Measurements from ENCODE around the gene CTSZ. TPM values are rescaled to one million over a fixed set of nuclear protein-coding genes. Genes with fewer than 3 reads are reported as not detected.

CTSZ gene
- total and polyA plus RNA-seq, 2 of the 8 experiments (the other 6 are each of a cell fraction or from before 2014, with no cell fraction given): 32.8 to 34.0 TPM

DNA sequence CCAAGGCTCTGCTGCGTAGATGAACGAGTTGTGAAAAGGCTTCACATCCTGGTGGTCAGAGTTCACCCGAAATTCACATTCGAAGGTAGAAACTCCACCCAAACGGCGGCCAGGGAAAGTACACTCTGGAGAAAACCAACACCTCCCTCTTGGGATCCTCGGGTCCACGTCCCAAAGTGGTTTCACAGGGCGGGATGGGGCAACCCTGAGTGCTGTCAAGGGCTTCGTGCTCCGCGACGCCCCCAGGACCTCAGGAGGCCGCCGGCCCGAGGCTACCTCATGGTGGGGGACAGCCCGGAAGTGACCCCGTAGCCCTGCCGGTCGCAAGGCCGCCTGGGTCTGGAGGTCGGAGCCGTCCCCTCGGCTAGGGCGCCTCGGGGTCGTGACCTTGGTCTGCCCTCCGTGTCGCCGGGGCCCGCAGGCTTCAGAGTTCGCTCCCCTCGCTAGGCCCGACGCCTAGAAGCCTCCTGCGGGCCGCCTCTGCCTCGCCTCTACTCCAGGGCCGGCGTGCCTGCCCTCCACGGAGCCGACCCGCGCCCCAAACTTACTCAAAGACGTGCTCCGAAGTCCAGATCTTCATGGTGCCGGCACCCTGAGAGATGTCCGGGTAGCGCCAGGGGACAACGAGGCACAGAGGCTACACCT lies 35.2 kb upstream of the CTSZ start, which contains the start of gene PRELID3B:
Gene PRELID3B (minus strand): TSS at position 636 of the 645 bp plus-strand sequence. CDS start 56 bp downstream, at position 580.
- no peak within 1 kb of the TSS for H3K23ac ChIP-seq (ENCODE audit: insufficient read length)
- peak within 1 kb of the TSS; percentile 74; the same call in 1 of the 2 replicates for H2BK5ac ChIP-seq (ENCODE audit: low read depth, low read length)
- H3K56ac ChIP-seq (replicated peaks; ENCODE audit: insufficient read length, low read depth, low read length): no peak within 1 kb of the TSS
- H4K8ac ChIP-seq (ENCODE audit: extremely low read depth, insufficient read depth, low read length): peak within 1 kb of the TSS; percentile 90; the same call in 1 of the 2 replicates
- peak within 1 kb of the TSS; percentile 78; the same call in 1 of the 2 replicates for H2AFZ ChIP-seq (ENCODE audit: low read length)
- no peak within 1 kb of the TSS for H3K14ac ChIP-seq (ENCODE audit: insufficient read length)
- ChIA-PET POLR2A (ENCODE audit: partially characterized antibody) (interaction anchor here (2.1 to 2.4 kb wide), 2 partner anchors 9 to 10 kb away, joined by 5 to 9 read pairs; partner anchors contain the start of gene ATP5F1E), CTCF (ENCODE audit: partially characterized antibody) (no interaction called here)
- H2BK15ac ChIP-seq (ENCODE audit: low read length): 0 out of 2 replicates have a peak within 1 kb of the TSS, but pooled peaks have one; percentile 12
- peak within 1 kb of the TSS in 3 of 4 experiments; percentile 4 to 34 (median 17); a peak in 1 of 7 replicates for H3K9ac ChIP-seq (replicated peaks in 1 of 4; ENCODE audit: extremely low read depth in 1 of 4, low read depth in 3 of 4, low read length in 3 of 4)
- H3K9me3 ChIP-seq (ENCODE audit: insufficient read depth in 2 of 2, low read depth in 1 of 2, low read length in 1 of 2): no peaks in the 10 kb centered on the region; a peak in 1 of 4 replicates
- peaks cover 0 to 4% (median 0%) of the 10 kb centered on the region in 4 experiments; a peak in 1 of 7 replicates for H3K4me1 ChIP-seq (replicated peaks in 1 of 4; ENCODE audit: control insufficient read depth in 3 of 4, insufficient read depth in 4 of 4, low read length in 3 of 4)
- H2BK120ac ChIP-seq (replicated peaks; ENCODE audit: low read depth, low read length): no peak within 1 kb of the TSS
- peak within 1 kb of the TSS; percentile 33 to 69 (median 48) for H3K4me3 ChIP-seq (ENCODE audit: extremely low read depth in 1 of 4, insufficient read depth in 2 of 4, low read depth in 3 of 4, low read length in 4 of 4)
- H3K27ac ChIP-seq (ENCODE audit: low read depth, low read length): no peak within 1 kb of the TSS
- no peak for DNase-seq (ENCODE audit: low read depth in 1 of 2, low spot score in 2 of 2)
- no peak within 1 kb of the TSS; the same call in 1 of the 2 replicates for H2BK12ac ChIP-seq (ENCODE audit: low read depth, low read length)
- TF ChIP-seq PHF8 (conservative IDR thresholded peaks at IDR 0.05; ENCODE audit: low read depth, low read length) (peak; percentile 54), KDM4A (IDR thresholded peaks at IDR 0.05; ENCODE audit: low read depth, low read length, severe bottlenecking) (peak; percentile 69), YY1 (IDR thresholded peaks at IDR 0.05; ENCODE audit: low read depth, low read length) (0 out of 2 replicates have a peak, but pooled peaks have one; percentile 3), POU5F1 (IDR thresholded peaks at IDR 0.05; ENCODE audit: low read depth, low read length) (no peak), SRF (IDR thresholded peaks at IDR 0.05; ENCODE audit: low read depth, low read length) (no peak)
- TF ChIP-seq, protein P1, sequence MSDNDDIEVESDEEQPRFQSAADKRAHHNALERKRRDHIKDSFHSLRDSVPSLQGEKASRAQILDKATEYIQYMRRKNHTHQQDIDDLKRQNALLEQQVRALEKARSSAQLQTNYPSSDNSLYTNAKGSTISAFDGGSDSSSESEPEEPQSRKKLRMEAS (IDR thresholded peaks at IDR 0.05): peak; percentile 66; the same call in 1 of the 2 replicates
- TF ChIP-seq, protein P2, sequence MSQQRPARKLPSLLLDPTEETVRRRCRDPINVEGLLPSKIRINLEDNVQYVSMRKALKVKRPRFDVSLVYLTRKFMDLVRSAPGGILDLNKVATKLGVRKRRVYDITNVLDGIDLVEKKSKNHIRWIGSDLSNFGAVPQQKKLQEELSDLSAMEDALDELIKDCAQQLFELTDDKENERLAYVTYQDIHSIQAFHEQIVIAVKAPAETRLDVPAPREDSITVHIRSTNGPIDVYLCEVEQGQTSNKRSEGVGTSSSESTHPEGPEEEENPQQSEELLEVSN (IDR thresholded peaks at IDR 0.05): peak; percentile 75
- H4K5ac ChIP-seq (ENCODE audit: insufficient read length, low read depth, low read length): peak within 1 kb of the TSS; percentile 50
- peak within 1 kb of the TSS; percentile 74 for H3K4ac ChIP-seq (replicated peaks; ENCODE audit: insufficient read length, low read depth, low read length)
- no peaks in the 10 kb centered on the region for H3K27me3 ChIP-seq (replicated peaks in 1 of 4; ENCODE audit: control insufficient read depth in 3 of 4, extremely low read depth in 1 of 4, insufficient read depth in 3 of 4, low read length in 3 of 4)
- peaks cover 11 to 35% of the 10 kb centered on the region in 2 experiments; a peak in 3 of 4 replicates for H3K79me2 ChIP-seq (ENCODE audit: control insufficient read depth in 1 of 2, insufficient read depth in 2 of 2, low read length in 2 of 2)
- H3K79me1 ChIP-seq (ENCODE audit: low read depth, low read length): no peaks in the 10 kb centered on the region; the same call in 1 of the 2 replicates
- WGBS, 2 experiments (ENCODE audit: extremely low coverage in 1 of 2, insufficient coverage in 1 of 2, insufficient read length in 1 of 2, insufficient replicate concordance in 2 of 2, low coverage in 1 of 2, low lambda C conversion rate in 2 of 2, missing lambda C conversion rate in 1 of 2): 44% methylated on average over 19 of the region's 50 CpGs; no CpG with 5 or more reads in 1 of the 2 experiments
- FAIRE-seq: no peak
- H3K23me2 ChIP-seq (ENCODE audit: low read depth, low read length): peaks cover 2% of the 10 kb centered on the region; the same call in 1 of the 2 replicates
- H3K36me3 ChIP-seq (ENCODE audit: control insufficient read depth in 2 of 4, insufficient read depth in 4 of 4, low read length in 3 of 4): peaks cover 0 to 7% (median 0%) of the 10 kb centered on the region in 4 experiments; a peak in 2 of 8 replicates
- H3K4me2 ChIP-seq (ENCODE audit: insufficient read depth in 1 of 2, low read depth in 2 of 2, low read length in 2 of 2): peak within 1 kb of the TSS; percentile 64 to 69
- no peak within 1 kb of the TSS; the same call in 1 of the 2 replicates for H2BK20ac ChIP-seq (ENCODE audit: low read length)
- H2AK5ac ChIP-seq (ENCODE audit: low read depth, low read length): 0 out of 2 replicates have a peak within 1 kb of the TSS, but pooled peaks have one; percentile 42
- peaks cover 0 to 2% of the 10 kb centered on the region in 2 experiments for H4K20me1 ChIP-seq (replicated peaks in 1 of 2; ENCODE audit: control insufficient read depth in 1 of 2, insufficient read depth in 2 of 2, low read length in 2 of 2)
- H4K91ac ChIP-seq (replicated peaks; ENCODE audit: insufficient read length, low read length): peak within 1 kb of the TSS; percentile 80
- H3K18ac ChIP-seq (ENCODE audit: extremely low read depth, low read length): 0 out of 2 replicates have a peak within 1 kb of the TSS, but pooled peaks have one; percentile 16

Measured in H1 (cell line).